ENCODE data around the gene E2F7.

The E2F7 gene

GRCh38 chr12:76997011-76997780, 68.2 kb downstream of the E2F7 start:
- H3K4me3 ChIP-seq (ENCODE audit: low read length in 2 of 2) = no peak overlapping the region
- no peaks in the 10 kb centered on the region for H3K9me3 ChIP-seq (ENCODE audit: control insufficient read depth in 2 of 2, low read length in 2 of 2)
- no peaks in the 10 kb centered on the region for H3K4me1 ChIP-seq (ENCODE audit: control insufficient read depth, insufficient read depth, low read length)
- no peak overlapping the region for H3K27ac ChIP-seq (ENCODE audit: low read length)
- H3K27me3 ChIP-seq (ENCODE audit: control insufficient read depth in 1 of 2, insufficient read depth in 2 of 2, low read length in 2 of 2) = no peaks in the 10 kb centered on the region
- H3K36me3 ChIP-seq (ENCODE audit: control insufficient read depth in 2 of 2, insufficient read depth in 2 of 2, low read length in 2 of 2) = no peaks in the 10 kb centered on the region
- H3K9ac ChIP-seq (ENCODE audit: low read length in 2 of 2) = no peak overlapping the region

GRCh38 chr12:76990716-76991115, 74.7 kb downstream of the E2F7 start:
- H3K4me3 ChIP-seq (ENCODE audit: low read length in 2 of 2) = no peak overlapping the region

GRCh38 chr12:76984566-76984965, 80.8 kb downstream of the E2F7 start:
- Histone ChIP-seq H3K4me1 (ENCODE audit: control insufficient read depth, insufficient read depth, low read length) (no peaks in the 10 kb centered on the region), H3K27ac (ENCODE audit: low read length) (no peak overlapping the region)

More at GRCh38 chr12:76990716-76991115, 74.7 kb downstream of the E2F7 start:
- H3K9me3 ChIP-seq (ENCODE audit: control insufficient read depth in 2 of 2, low read length in 2 of 2) = no peaks in the 10 kb centered on the region
- no peaks in the 10 kb centered on the region for H3K36me3 ChIP-seq (ENCODE audit: control insufficient read depth in 2 of 2, insufficient read depth in 2 of 2, low read length in 2 of 2)
- H3K4me1 ChIP-seq (ENCODE audit: control insufficient read depth, insufficient read depth, low read length) = no peaks in the 10 kb centered on the region
- no peak overlapping the region for H3K9ac ChIP-seq (ENCODE audit: low read length in 2 of 2)
- no peak overlapping the region for H3K27ac ChIP-seq (ENCODE audit: low read length)
- H3K27me3 ChIP-seq (ENCODE audit: control insufficient read depth in 1 of 2, insufficient read depth in 2 of 2, low read length in 2 of 2) = no peaks in the 10 kb centered on the region

GRCh38 chr12:76983420-76983819, 81.9 kb downstream of the E2F7 start:
- Histone ChIP-seq H3K9ac (ENCODE audit: low read length in 2 of 2) (no peak overlapping the region), H3K36me3 (ENCODE audit: control insufficient read depth in 2 of 2, insufficient read depth in 2 of 2, low read length in 2 of 2) (no peaks in the 10 kb centered on the region), H3K4me3 (ENCODE audit: low read length in 2 of 2) (no peak overlapping the region), H3K27ac (ENCODE audit: low read length) (no peak overlapping the region), H3K9me3 (ENCODE audit: control insufficient read depth in 2 of 2, low read length in 2 of 2) (peaks cover 0 to 7% of the 10 kb centered on the region in 2 donors), H3K27me3 (ENCODE audit: control insufficient read depth in 1 of 2, insufficient read depth in 2 of 2, low read length in 2 of 2) (no peaks in the 10 kb centered on the region), H3K4me1 (ENCODE audit: control insufficient read depth, insufficient read depth, low read length) (no peaks in the 10 kb centered on the region)

More at GRCh38 chr12:76984566-76984965, 80.8 kb downstream of the E2F7 start:
- Histone ChIP-seq H3K9ac (ENCODE audit: low read length in 2 of 2) (no peak overlapping the region), H3K9me3 (ENCODE audit: control insufficient read depth in 2 of 2, low read length in 2 of 2) (peaks cover 0 to 7% of the 10 kb centered on the region in 2 donors), H3K36me3 (ENCODE audit: control insufficient read depth in 2 of 2, insufficient read depth in 2 of 2, low read length in 2 of 2) (no peaks in the 10 kb centered on the region), H3K27me3 (ENCODE audit: control insufficient read depth in 1 of 2, insufficient read depth in 2 of 2, low read length in 2 of 2) (no peaks in the 10 kb centered on the region), H3K4me3 (ENCODE audit: low read length in 2 of 2) (no peak overlapping the region)

GRCh38 chr12:76980196-76980595, 85.2 kb downstream of the E2F7 start:
- no peak overlapping the region for H3K27ac ChIP-seq (ENCODE audit: low read length)
- no peak overlapping the region for H3K4me3 ChIP-seq (ENCODE audit: low read length in 2 of 2)
- H3K36me3 ChIP-seq (ENCODE audit: control insufficient read depth in 2 of 2, insufficient read depth in 2 of 2, low read length in 2 of 2) = no peaks in the 10 kb centered on the region
- H3K27me3 ChIP-seq (ENCODE audit: control insufficient read depth in 1 of 2, insufficient read depth in 2 of 2, low read length in 2 of 2) = no peaks in the 10 kb centered on the region
- H3K9ac ChIP-seq (ENCODE audit: low read length in 2 of 2) = no peak overlapping the region
- H3K9me3 ChIP-seq (ENCODE audit: control insufficient read depth in 2 of 2, low read length in 2 of 2) = peaks cover 0 to 7% of the 10 kb centered on the region in 2 donors
- H3K4me1 ChIP-seq (ENCODE audit: control insufficient read depth, insufficient read depth, low read length) = no peaks in the 10 kb centered on the region

- Histone ChIP-seq H3K36me3 (ENCODE audit: control insufficient read depth in 2 of 2, insufficient read depth in 2 of 2, low read length in 2 of 2) (no peaks in the 10 kb centered on the region), H3K27ac (ENCODE audit: low read length) (no peak overlapping the region), H3K4me3 (ENCODE audit: low read length in 2 of 2) (no peak overlapping the region), H3K4me1 (ENCODE audit: control insufficient read depth, insufficient read depth, low read length) (no peaks in the 10 kb centered on the region), H3K9me3 (ENCODE audit: control insufficient read depth in 2 of 2, low read length in 2 of 2) (no peaks in the 10 kb centered on the region), H3K9ac (ENCODE audit: low read length in 2 of 2) (no peak overlapping the region), H3K27me3 (ENCODE audit: control insufficient read depth in 1 of 2, insufficient read depth in 2 of 2, low read length in 2 of 2) (no peaks in the 10 kb centered on the region)
These were observed 88.5 kb downstream of the E2F7 start for GRCh38 chr12:76976777-76977382.

Measured in stomach smooth muscle (tissue), 2 donors.